ENCODE results near the gene NONO. TPM values are rescaled to one million over a fixed set of nuclear protein-coding genes. Genes with fewer than 3 reads are reported as not detected.

NONO gene
- total and polyA plus RNA-seq, 2 of the 4 experiments (the other 2 are of a cell fraction), result 199 to 609 TPM

DNA sequence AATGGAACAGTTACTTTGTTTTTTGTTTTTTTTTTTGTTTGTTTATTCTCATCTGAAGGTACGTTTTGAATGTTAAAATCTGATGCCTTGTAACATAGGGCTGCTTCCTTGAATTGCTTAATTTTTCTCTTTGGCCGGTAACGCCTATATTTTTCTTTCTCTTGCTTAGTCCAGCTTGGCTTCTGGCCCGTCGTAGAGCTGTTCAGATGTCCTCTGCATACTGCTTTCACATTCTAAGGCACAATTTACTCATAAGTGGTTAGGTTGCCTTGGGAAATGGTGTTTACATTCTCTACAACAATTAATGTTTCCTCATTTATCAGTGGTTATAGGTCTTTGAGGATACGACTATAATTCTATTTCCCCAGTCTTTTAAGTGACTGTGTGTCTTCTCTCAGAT, 7.9 kb downstream of the NONO start:
- Histone ChIP-seq H3K14ac (replicated peaks; ENCODE audit: low read depth, low read length) (no peak overlapping the region), H3K23ac (ENCODE audit: low read depth, low read length) (no peak overlapping the region), H3K4me1 (ENCODE audit: control insufficient read depth, insufficient read depth, low read length) (no peaks in the 10 kb centered on the region), H3K36me3 (ENCODE audit: control insufficient read depth, insufficient read depth, low read length) (peaks cover 43% of the 10 kb centered on the region), H2AK9ac (replicated peaks; ENCODE audit: low read depth, low read length, poor library complexity) (no peak overlapping the region), H3K27ac (ENCODE audit: insufficient read depth, low read length) (no peak overlapping the region; the same call in 1 of the 2 replicates), H3K4me3 (ENCODE audit: insufficient read depth, low read depth, low read length) (no peak overlapping the region), H2BK20ac (ENCODE audit: low read depth, low read length) (no peak overlapping the region), H3K18ac (ENCODE audit: low read depth, low read length) (no peak overlapping the region), H3K27me3 (ENCODE audit: control insufficient read depth, insufficient read depth, low read length) (no peaks in the 10 kb centered on the region), H4K20me1 (ENCODE audit: insufficient read depth, low read length) (peaks cover 45% of the 10 kb centered on the region), H4K91ac (ENCODE audit: insufficient read depth, low read depth, low read length) (no peak overlapping the region), H3K79me1 (ENCODE audit: low read depth in 1 of 2, low read length in 2 of 2) (peaks cover 5 to 11% of the 10 kb centered on the region in 2 experiments; a peak in 2 of 4 replicates), H3K9me3 (ENCODE audit: control insufficient read depth, insufficient read depth, low read length) (no peaks in the 10 kb centered on the region), H2BK5ac (ENCODE audit: low read depth, low read length, poor library complexity, severe bottlenecking) (no peak overlapping the region), H2BK120ac (ENCODE audit: low read depth, low read length) (no peak overlapping the region), H2AK5ac (ENCODE audit: low read depth, low read length) (no peak overlapping the region), H4K8ac (ENCODE audit: low read depth in 2 of 2, low read length in 2 of 2) (no peak overlapping the region), H3K4ac (ENCODE audit: low read depth, low read length) (no peak overlapping the region), H2AFZ (replicated peaks; ENCODE audit: low read length, poor library complexity) (no peak overlapping the region), H3K56ac (ENCODE audit: extremely low read depth, insufficient read depth, low read length) (no peak overlapping the region), H3K9ac (ENCODE audit: low read depth, low read length) (no peak overlapping the region), H3K4me2 (ENCODE audit: low read depth, low read length) (no peak overlapping the region), H2BK15ac (ENCODE audit: low read depth, low read length) (no peak overlapping the region), H3K9me1 (ENCODE audit: insufficient read depth, low read length) (0 out of 2 replicates have a peak, but pooled peaks cover 3% of the 10 kb centered on the region), H4K5ac (ENCODE audit: low read depth, low read length) (no peak overlapping the region)
- intact Hi-C loops (cut with micrococcal nuclease), result no loop called here
- ATAC-seq (ENCODE audit: low read depth), result peak; percentile 31
- in situ Hi-C loops (cut with MboI; ENCODE audit: low sequenced_read_pairs), result no loop called here
- TF ChIP-seq CHD1 (IDR thresholded peaks at IDR 0.05; ENCODE audit: low read depth, low read length), result no peak
- no peak for TF ChIP-seq RFX5 (IDR thresholded peaks at IDR 0.05; ENCODE audit: low read depth, low read length)
- TF ChIP-seq, protein P1, sequence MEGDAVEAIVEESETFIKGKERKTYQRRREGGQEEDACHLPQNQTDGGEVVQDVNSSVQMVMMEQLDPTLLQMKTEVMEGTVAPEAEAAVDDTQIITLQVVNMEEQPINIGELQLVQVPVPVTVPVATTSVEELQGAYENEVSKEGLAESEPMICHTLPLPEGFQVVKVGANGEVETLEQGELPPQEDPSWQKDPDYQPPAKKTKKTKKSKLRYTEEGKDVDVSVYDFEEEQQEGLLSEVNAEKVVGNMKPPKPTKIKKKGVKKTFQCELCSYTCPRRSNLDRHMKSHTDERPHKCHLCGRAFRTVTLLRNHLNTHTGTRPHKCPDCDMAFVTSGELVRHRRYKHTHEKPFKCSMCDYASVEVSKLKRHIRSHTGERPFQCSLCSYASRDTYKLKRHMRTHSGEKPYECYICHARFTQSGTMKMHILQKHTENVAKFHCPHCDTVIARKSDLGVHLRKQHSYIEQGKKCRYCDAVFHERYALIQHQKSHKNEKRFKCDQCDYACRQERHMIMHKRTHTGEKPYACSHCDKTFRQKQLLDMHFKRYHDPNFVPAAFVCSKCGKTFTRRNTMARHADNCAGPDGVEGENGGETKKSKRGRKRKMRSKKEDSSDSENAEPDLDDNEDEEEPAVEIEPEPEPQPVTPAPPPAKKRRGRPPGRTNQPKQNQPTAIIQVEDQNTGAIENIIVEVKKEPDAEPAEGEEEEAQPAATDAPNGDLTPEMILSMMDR (conservative IDR thresholded peaks at IDR 0.05; ENCODE audit: low read depth, low read length), result no peak
- TF ChIP-seq MAFK (IDR thresholded peaks at IDR 0.05; ENCODE audit: low read depth, low read length), result no peak
- TF ChIP-seq MXI1 (IDR thresholded peaks at IDR 0.05; ENCODE audit: borderline replicate concordance, low read depth, low read length), result no peak
- no peak for TF ChIP-seq SMC3 (IDR thresholded peaks at IDR 0.05; ENCODE audit: low read depth, low read length)
- no peak for TF ChIP-seq RCOR1 (IDR thresholded peaks at IDR 0.05; ENCODE audit: insufficient replicate concordance, low read length)
- TF ChIP-seq CEBPB (IDR thresholded peaks at IDR 0.05; ENCODE audit: low read depth, low read length), result no peak
- TF ChIP-seq MAZ (IDR thresholded peaks at IDR 0.05; ENCODE audit: borderline replicate concordance, low read depth, low read length), result no peak
- TF ChIP-seq, protein P2, sequence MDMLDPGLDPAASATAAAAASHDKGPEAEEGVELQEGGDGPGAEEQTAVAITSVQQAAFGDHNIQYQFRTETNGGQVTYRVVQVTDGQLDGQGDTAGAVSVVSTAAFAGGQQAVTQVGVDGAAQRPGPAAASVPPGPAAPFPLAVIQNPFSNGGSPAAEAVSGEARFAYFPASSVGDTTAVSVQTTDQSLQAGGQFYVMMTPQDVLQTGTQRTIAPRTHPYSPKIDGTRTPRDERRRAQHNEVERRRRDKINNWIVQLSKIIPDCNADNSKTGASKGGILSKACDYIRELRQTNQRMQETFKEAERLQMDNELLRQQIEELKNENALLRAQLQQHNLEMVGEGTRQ (IDR thresholded peaks at IDR 0.05; ENCODE audit: low read depth, low read length), result no peak
- no peak for TF ChIP-seq NFE2L2 (IDR thresholded peaks at IDR 0.05; ENCODE audit: low read depth, low read length)
- no peak for TF ChIP-seq BHLHE40 (IDR thresholded peaks at IDR 0.05; ENCODE audit: low read depth, low read length)
- no peak for TF ChIP-seq POLR2A (IDR thresholded peaks at IDR 0.05; ENCODE audit: low read depth, low read length)
- TF ChIP-seq ELK1 (IDR thresholded peaks at IDR 0.05; ENCODE audit: borderline replicate concordance, low read depth, low read length), result no peak
- ChIA-PET CTCF (no interaction called here), POLR2A (ENCODE audit: unreplicated experiment) (no interaction called here)
- no CpG with 5 or more reads among the region's 6 CpGs for WGBS, 2 experiments (ENCODE audit: extremely low coverage in 2 of 2, insufficient read length in 1 of 2)
- BruUV-seq (replicated peaks), result no TSS peak
- dilution Hi-C loops (cut with HindIII; ENCODE audit: low sequenced_read_pairs, unreplicated experiment), result no loop called here
- DNase-seq, result peak; percentile 35

All from IMR-90 (cell line).